WTC11 (cell line): ENCODE measurements around the gene GCSAML. TPM values are rescaled to one million over a fixed set of nuclear protein-coding genes. Genes with fewer than 3 reads are reported as not detected.

Experiments used
- ATAC-seq: fragments of 200-7000 bp; cut with Tn5 transposase; 2 replicates; pipeline ENCODE4 v1.10.0; 2021; ENCODE audit warnings: mild to moderate bottlenecking, moderate library complexity
- CTCF ChIA-PET: fragments of 300-600 bp; sonication (Branson Sonifier 250); formaldehyde crosslinking; loops from one replicate; lab custom pipeline; 2021; ENCODE audit warnings: antibody characterized with exemption; lab: Charles Lee
- POLR2A ChIA-PET: fragments of 350-600 bp; sonication (Branson Sonifier 250); formaldehyde crosslinking; loops from one replicate; lab custom pipeline; 2021; ENCODE audit warnings: antibody characterized with exemption; lab: Charles Lee
- DNase-seq: peaks from one replicate; pipeline ENCODE4 v3.0.0; 2021; ENCODE audit warnings: low spot score
- H3K27ac Mint-ChIP-seq: 2 replicates; pipeline ENCODE4 v1.8.0; 2021; ENCODE audit warnings: mixed read lengths
- H3K27me3 Mint-ChIP-seq: 2 replicates; pipeline ENCODE4 v1.8.0; 2021; ENCODE audit warnings: low read depth, mild to moderate bottlenecking, moderate library complexity, mixed read lengths
- H3K36me3 Mint-ChIP-seq: 2 replicates; pipeline ENCODE4 v1.8.0; 2021; ENCODE audit warnings: mixed read lengths
- H3K4me1 Mint-ChIP-seq: 2 replicates; pipeline ENCODE4 v1.8.0; 2022; ENCODE audit warnings: mixed read lengths
- H3K4me3 Mint-ChIP-seq: 2 replicates; pipeline ENCODE4 v1.8.0; 2021; ENCODE audit warnings: mild to moderate bottlenecking, moderate library complexity, mixed read lengths
- H3K9me3 Mint-ChIP-seq: 2 replicates; pipeline ENCODE4 v1.8.0; 2021; ENCODE audit warnings: mixed read lengths
- ATF2 ChIP-seq: sonication (generic); formaldehyde crosslinking; IDR thresholded peaks from 2 replicates; pipeline ENCODE4 v1.8.1; 2022; ENCODE audit warnings: low read depth, missing genetic modification reagents, borderline replicate concordance
- ATF6 ChIP-seq: sonication (generic); formaldehyde crosslinking; IDR thresholded peaks from 2 replicates; pipeline ENCODE4 v1.8.1; 2023; ENCODE audit warnings: mild to moderate bottlenecking, missing genetic modification reagents
- CREM ChIP-seq: sonication (generic); formaldehyde crosslinking; IDR thresholded peaks from 2 replicates; pipeline ENCODE4 v1.8.1; 2022; ENCODE audit warnings: mild to moderate bottlenecking, missing genetic modification reagents, moderate library complexity
- E2F4 ChIP-seq: sonication (generic); formaldehyde crosslinking; IDR thresholded peaks from 2 replicates; pipeline ENCODE4 v1.8.1; 2022; ENCODE audit warnings: low read depth, mild to moderate bottlenecking, moderate library complexity, missing genetic modification reagents, borderline replicate concordance
- EMX1 ChIP-seq: fragments of 250-450 bp; sonication (Bioruptor Pico); IDR thresholded peaks from 2 replicates; pipeline ENCODE4 v1.8.0; 2021; ENCODE audit warnings: mild to moderate bottlenecking
- ESRRA ChIP-seq: sonication (generic); formaldehyde crosslinking; IDR thresholded peaks from 2 replicates; pipeline ENCODE4 v1.8.1; 2022; ENCODE audit warnings: mild to moderate bottlenecking, missing genetic modification reagents, borderline replicate concordance
- FOXP1 ChIP-seq: sonication (generic); formaldehyde crosslinking; IDR thresholded peaks from 2 replicates; pipeline ENCODE4 v1.8.0; 2022; ENCODE audit warnings: missing genetic modification reagents, mild to moderate bottlenecking, moderate library complexity, borderline replicate concordance
- GRHL2 ChIP-seq: fragments of 250-450 bp; sonication (Bioruptor Pico); IDR thresholded peaks from 2 replicates; pipeline ENCODE4 v1.8.0; 2022; ENCODE audit warnings: mild to moderate bottlenecking, moderate library complexity; ENCODE audit not compliant: insufficient replicate concordance, severe bottlenecking
- GTF2I ChIP-seq: fragments of 250-450 bp; sonication (Bioruptor Pico); conservative IDR thresholded peaks from 2 replicates; pipeline ENCODE4 v1.4.0; 2021; ENCODE audit warnings: mild to moderate bottlenecking
- KAT7 ChIP-seq: sonication (generic); formaldehyde crosslinking; IDR thresholded peaks from 2 replicates; pipeline ENCODE4 v1.8.1; 2023; ENCODE audit warnings: missing genetic modification reagents, mild to moderate bottlenecking, borderline replicate concordance
- PRRX2 ChIP-seq: fragments of 250-450 bp; sonication (Bioruptor Pico); IDR thresholded peaks from 2 replicates; pipeline ENCODE4 v1.8.0; 2021; ENCODE audit warnings: mild to moderate bottlenecking
- USF1 ChIP-seq: sonication (generic); formaldehyde crosslinking; IDR thresholded peaks from 2 replicates; pipeline ENCODE4 v1.8.0; 2022; ENCODE audit warnings: mild to moderate bottlenecking, missing genetic modification reagents
- ZMAT4 ChIP-seq: fragments of 250-450 bp; sonication (Bioruptor Pico); IDR thresholded peaks from 2 replicates; pipeline ENCODE4 v1.9.0; 2021; ENCODE audit warnings: mild to moderate bottlenecking
- ZNF263 ChIP-seq: sonication (generic); formaldehyde crosslinking; IDR thresholded peaks from 2 replicates; pipeline ENCODE4 v1.8.1; 2022; ENCODE audit warnings: low read depth, mild to moderate bottlenecking, moderate library complexity, missing genetic modification reagents
- ZNF416 ChIP-seq: fragments of 250-450 bp; sonication (Bioruptor Pico); IDR thresholded peaks from 2 replicates; pipeline ENCODE4 v1.9.0; 2021; ENCODE audit warnings: mild to moderate bottlenecking, inconsistent platforms
- ZSCAN18 ChIP-seq: fragments of 250-450 bp; sonication (Bioruptor Pico); IDR thresholded peaks from 2 replicates; pipeline ENCODE4 v2.1.2; 2022; ENCODE audit warnings: mild to moderate bottlenecking, moderate library complexity
- total RNA-seq: library from RNA; stranded (reverse); gene quantifications from 3 replicates; pipeline ENCODE4 v1.2.3, GENCODE V29; 2021

GCSAML gene
- total RNA-seq, 1 experiment from 2014 or later, result not detected

- no peak for DNase-seq
- CTCF ChIA-PET, result no interaction called here
Measured at GRCh38 chr1:247578946-247579460, 30.1 kb downstream of the GCSAML start.

More at GRCh38 chr1:247578946-247579460, 30.1 kb downstream of the GCSAML start:
- H3K4me1 Mint-ChIP-seq, result no peaks in the 10 kb centered on the region
- POLR2A ChIA-PET, result no interaction called here
- H3K36me3 Mint-ChIP-seq, result no peaks in the 10 kb centered on the region
- ATAC-seq, result no peak
- H3K27me3 Mint-ChIP-seq, result no peaks in the 10 kb centered on the region
- no peak overlapping the region for H3K4me3 Mint-ChIP-seq
- H3K9me3 Mint-ChIP-seq, result no peaks in the 10 kb centered on the region; the same call in 1 of the 2 replicates
- no peak overlapping the region for H3K27ac Mint-ChIP-seq
- no peak for TF ChIP-seq GRHL2 (CRISPR knock-in tag)
- TF ChIP-seq ZNF263, result no peak
- no peak for TF ChIP-seq ESRRA (CRISPR knock-in tag)
- no peak for TF ChIP-seq ATF6
- no peak for TF ChIP-seq FOXP1
- TF ChIP-seq ATF2 (CRISPR knock-in tag), result no peak
- TF ChIP-seq PRRX2, result no peak
- TF ChIP-seq USF1, result no peak
- no peak for TF ChIP-seq GTF2I
- no peak for TF ChIP-seq ZSCAN18 (CRISPR knock-in tag)
- TF ChIP-seq ZMAT4, result no peak
- no peak for TF ChIP-seq E2F4 (CRISPR knock-in tag)
- no peak for TF ChIP-seq KAT7 (CRISPR knock-in tag)
- TF ChIP-seq EMX1, result no peak
- no peak for TF ChIP-seq CREM
- no peak for TF ChIP-seq ZNF416
